Caco-2 (cell line): ENCODE data around the gene ZDHHC6. TPM values are rescaled to one million over a fixed set of nuclear protein-coding genes. Genes with fewer than 3 reads are reported as not detected.
A peak's percentile ranks its signal among the peaks of the same experiment; 100 is the strongest.

Source experiments
- BruUV-seq: library from RNA; stranded (reverse); fragments of 400-500 nt; replicated peaks from 2 replicates; lab custom pipeline; 2021; lab: Mats Ljungman, UMichigan
- CTCF ChIA-PET: fragments of 300-600 bp; sonication (Branson Sonifier 250); formaldehyde crosslinking; loops from one replicate; lab custom pipeline; 2022; ENCODE audit warnings: antibody characterized with exemption; lab: Charles Lee
- POLR2A ChIA-PET: fragments of 300-600 bp; sonication (Branson Sonifier 250); formaldehyde crosslinking; loops from one replicate; lab custom pipeline; 2022; ENCODE audit warnings: antibody characterized with exemption; lab: Charles Lee
- DNase-seq, 2 experiments: peaks; one replicate each; pipeline versions ENCODE4 v3.0.0 to v3.0.0-alpha.2; 2020 to 2022
- H3K27me3 ChIP-seq: replicated peaks from 2 replicates; pipeline ENCODE4 v1.6.0; 2011; ENCODE audit warnings: low read length; ENCODE audit not compliant: control insufficient read depth, insufficient read depth
- H3K36me3 ChIP-seq: 2 replicates; pipeline ENCODE4 v1.5.1; 2011; ENCODE audit warnings: low read length; ENCODE audit not compliant: control insufficient read depth, insufficient read depth
- H3K4me1 ChIP-seq: fragments of 250-450 bp; sonication (Bioruptor Pico); 2 replicates; pipeline ENCODE4 v1.5.1; 2020; ENCODE audit warnings: mild to moderate bottlenecking
- H3K4me3 ChIP-seq: 2 replicates; pipeline ENCODE4 v1.5.1; 2011; ENCODE audit warnings: low read depth, mild to moderate bottlenecking, control low read depth, low read length
- H3K9me3 ChIP-seq: fragments of 250-450 bp; sonication (Bioruptor Pico); 2 replicates; pipeline ENCODE4 v1.5.1; 2020; ENCODE audit warnings: mild to moderate bottlenecking, moderate library complexity
- H3K27ac Mint-ChIP-seq: one replicate; pipeline ENCODE4 v1.8.0; 2022; ENCODE audit warnings: mixed read lengths; ENCODE audit not compliant: unreplicated experiment
- H3K27me3 Mint-ChIP-seq: one replicate; pipeline ENCODE4 v1.8.0; 2022; ENCODE audit warnings: mixed read lengths; ENCODE audit not compliant: insufficient read depth, unreplicated experiment
- H3K36me3 Mint-ChIP-seq: one replicate; pipeline ENCODE4 v1.8.0; 2022; ENCODE audit warnings: mild to moderate bottlenecking, mixed read lengths; ENCODE audit not compliant: insufficient read depth, unreplicated experiment
- H3K4me1 Mint-ChIP-seq: one replicate; pipeline ENCODE4 v1.8.0; 2022; ENCODE audit warnings: low read depth, mixed read lengths; ENCODE audit not compliant: unreplicated experiment
- H3K4me3 Mint-ChIP-seq: one replicate; pipeline ENCODE4 v1.8.0; 2022; ENCODE audit warnings: mild to moderate bottlenecking, moderate library complexity, mixed read lengths; ENCODE audit not compliant: unreplicated experiment
- H3K9me3 Mint-ChIP-seq: one replicate; pipeline ENCODE4 v1.8.0; 2022; ENCODE audit warnings: mixed read lengths; ENCODE audit not compliant: unreplicated experiment
- intact Hi-C: fragments of 100-400 bp; cut with micrococcal nuclease; formaldehyde crosslinking; loops from one replicate; pipeline ENCODE4 v1.10.0; 2022; ENCODE audit not compliant: unreplicated experiment
- total RNA-seq: library from RNA; stranded (reverse); gene quantifications from 2 replicates; pipeline ENCODE4 v1.2.3, GENCODE V29; 2022
- TF ChIP-seq, protein P1 (sequence below), 2 experiments: fragments of 200-600 bp in 1 of 2; IDR thresholded peaks; 1 replicate in 1 of 2; 2 replicates in 1 of 2; pipeline versions ENCODE4 v1.5.1 to v1.8.0; 2011 to 2022; ENCODE audit warnings: antibody characterized with exemption in 1 of 2, control low read depth in 1 of 2, inconsistent platforms in 1 of 2, low read depth in 1 of 2, low read length in 1 of 2, mild to moderate bottlenecking in 1 of 2, moderate library complexity in 1 of 2; ENCODE audit not compliant: insufficient read depth in 1 of 2, severe bottlenecking in 1 of 2, unreplicated experiment in 1 of 2

ZDHHC6 gene
- total RNA-seq, 1 experiment from 2014 or later = 47.4 TPM

DNA sequence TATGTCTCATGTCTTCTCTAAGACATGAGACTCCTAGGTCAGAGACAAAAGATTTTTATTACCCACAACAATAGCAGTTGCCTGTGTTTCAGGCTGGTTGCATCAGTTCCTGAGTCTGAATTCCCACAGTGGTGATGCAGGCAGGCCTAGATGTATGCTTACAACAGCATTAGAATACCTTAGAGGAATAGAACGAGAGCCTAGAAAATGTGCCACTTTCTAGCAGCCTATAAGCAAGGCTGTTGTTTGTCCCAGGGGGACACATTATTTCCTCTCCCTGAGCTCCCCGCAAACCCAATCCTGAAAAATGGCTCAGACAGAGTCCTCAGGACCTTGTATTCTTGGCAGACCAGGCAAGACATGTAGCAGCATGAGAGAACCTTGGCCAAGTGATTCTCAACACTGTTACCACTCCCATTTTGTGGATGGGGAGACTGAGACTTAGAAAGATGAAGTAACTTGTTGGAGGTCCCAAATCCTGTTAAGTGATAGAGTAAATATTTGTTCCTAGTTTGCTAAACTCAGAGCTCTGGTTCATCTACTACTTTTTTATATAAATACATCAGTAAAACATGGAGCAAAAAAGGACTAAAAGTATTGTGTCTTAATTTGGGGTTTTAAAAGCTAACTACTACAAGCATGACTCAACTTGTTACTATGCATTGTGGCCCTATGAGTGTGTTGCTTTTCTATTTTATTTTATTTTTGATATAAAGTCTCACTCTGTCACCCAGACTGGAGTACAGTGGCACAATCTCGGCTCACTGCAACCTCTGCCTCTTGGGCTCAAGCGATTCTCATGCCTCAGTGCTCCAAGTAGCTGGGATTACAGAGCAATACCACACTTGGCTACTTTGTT, 14.5 kb upstream of the ZDHHC6 start:
- TF ChIP-seq, protein P1, sequence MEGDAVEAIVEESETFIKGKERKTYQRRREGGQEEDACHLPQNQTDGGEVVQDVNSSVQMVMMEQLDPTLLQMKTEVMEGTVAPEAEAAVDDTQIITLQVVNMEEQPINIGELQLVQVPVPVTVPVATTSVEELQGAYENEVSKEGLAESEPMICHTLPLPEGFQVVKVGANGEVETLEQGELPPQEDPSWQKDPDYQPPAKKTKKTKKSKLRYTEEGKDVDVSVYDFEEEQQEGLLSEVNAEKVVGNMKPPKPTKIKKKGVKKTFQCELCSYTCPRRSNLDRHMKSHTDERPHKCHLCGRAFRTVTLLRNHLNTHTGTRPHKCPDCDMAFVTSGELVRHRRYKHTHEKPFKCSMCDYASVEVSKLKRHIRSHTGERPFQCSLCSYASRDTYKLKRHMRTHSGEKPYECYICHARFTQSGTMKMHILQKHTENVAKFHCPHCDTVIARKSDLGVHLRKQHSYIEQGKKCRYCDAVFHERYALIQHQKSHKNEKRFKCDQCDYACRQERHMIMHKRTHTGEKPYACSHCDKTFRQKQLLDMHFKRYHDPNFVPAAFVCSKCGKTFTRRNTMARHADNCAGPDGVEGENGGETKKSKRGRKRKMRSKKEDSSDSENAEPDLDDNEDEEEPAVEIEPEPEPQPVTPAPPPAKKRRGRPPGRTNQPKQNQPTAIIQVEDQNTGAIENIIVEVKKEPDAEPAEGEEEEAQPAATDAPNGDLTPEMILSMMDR (IDR thresholded peaks at IDR 0.05; ENCODE audit: insufficient read depth in 1 of 2, low read depth in 1 of 2, low read length in 1 of 2, severe bottlenecking in 1 of 2, unreplicated experiment in 1 of 2) = no peak
- BruUV-seq = TSS peak; percentile 33
- POLR2A ChIA-PET = interaction anchor here (0.5 kb wide), 1 partner anchor 14 kb away, joined by 3 read pairs; the partner anchor contains the start of genes VTI1A and ZDHHC6
- no peaks in the 10 kb centered on the region for H3K27me3 ChIP-seq
- intact Hi-C loops = no loop called here
- CTCF ChIA-PET = interaction anchor here (0.9 kb wide), 1 partner anchor 11 kb away, joined by 3 read pairs; no protein-coding TSS in a partner anchor
- no peaks in the 10 kb centered on the region for H3K9me3 ChIP-seq
- no peaks in the 10 kb centered on the region for H3K36me3 ChIP-seq
- peak overlapping the region; percentile 78 for H3K27ac Mint-ChIP-seq
- peaks cover 24% of the 10 kb centered on the region for H3K36me3 Mint-ChIP-seq
- H3K4me3 ChIP-seq = no peak overlapping the region
- no peaks in the 10 kb centered on the region for H3K9me3 Mint-ChIP-seq
- H3K4me3 Mint-ChIP-seq = no peak overlapping the region
- H3K4me1 ChIP-seq = no peaks in the 10 kb centered on the region
- DNase-seq = peak in 1 of 2 experiments; percentile 71
- no peaks in the 10 kb centered on the region for H3K4me1 Mint-ChIP-seq
- no peaks in the 10 kb centered on the region for H3K27me3 Mint-ChIP-seq

DNA sequence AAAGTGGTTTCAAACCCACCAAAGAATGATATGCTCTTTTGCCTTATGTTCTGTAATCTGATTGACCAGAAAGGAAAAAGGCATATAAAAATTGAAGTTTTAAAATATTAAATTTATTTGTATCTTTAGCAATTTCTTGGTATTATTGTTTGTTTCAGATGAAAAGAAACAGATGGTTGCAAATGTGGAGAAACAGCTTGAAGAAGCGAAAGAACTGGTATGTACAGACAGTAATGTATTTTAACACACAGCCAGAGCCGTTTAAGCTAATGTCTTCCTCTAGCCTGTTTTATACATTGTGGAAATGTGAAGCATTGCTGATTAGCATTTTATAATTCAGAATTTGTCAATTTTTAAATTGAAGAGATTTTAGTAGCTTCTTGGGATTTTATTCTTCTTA, 13.7 kb upstream of the ZDHHC6 start:
- Mint-ChIP-seq H3K27ac (no peak overlapping the region), H3K27me3 (no peaks in the 10 kb centered on the region), H3K4me1 (no peaks in the 10 kb centered on the region), H3K36me3 (peaks cover 20% of the 10 kb centered on the region), H3K4me3 (no peak overlapping the region), H3K9me3 (no peaks in the 10 kb centered on the region)
- no peak overlapping the region for H3K4me3 ChIP-seq
- ChIA-PET CTCF (interaction anchor here (0.8 kb wide), 1 partner anchor 13 kb away, joined by 3 read pairs; the partner anchor contains the start of genes VTI1A and ZDHHC6), POLR2A (interaction anchor here (0.5 kb wide), 1 partner anchor 13 kb away, joined by 3 read pairs; the partner anchor contains the start of genes VTI1A and ZDHHC6)
- H3K36me3 ChIP-seq = no peaks in the 10 kb centered on the region
- TF ChIP-seq, protein P1 (IDR thresholded peaks at IDR 0.05; ENCODE audit: insufficient read depth in 1 of 2, low read depth in 1 of 2, low read length in 1 of 2, severe bottlenecking in 1 of 2, unreplicated experiment in 1 of 2) = no peak
- no peak for DNase-seq
- no TSS peak for BruUV-seq
- H3K9me3 ChIP-seq = no peaks in the 10 kb centered on the region
- intact Hi-C loops = no loop called here
- no peaks in the 10 kb centered on the region for H3K27me3 ChIP-seq
- H3K4me1 ChIP-seq = no peaks in the 10 kb centered on the region

DNA sequence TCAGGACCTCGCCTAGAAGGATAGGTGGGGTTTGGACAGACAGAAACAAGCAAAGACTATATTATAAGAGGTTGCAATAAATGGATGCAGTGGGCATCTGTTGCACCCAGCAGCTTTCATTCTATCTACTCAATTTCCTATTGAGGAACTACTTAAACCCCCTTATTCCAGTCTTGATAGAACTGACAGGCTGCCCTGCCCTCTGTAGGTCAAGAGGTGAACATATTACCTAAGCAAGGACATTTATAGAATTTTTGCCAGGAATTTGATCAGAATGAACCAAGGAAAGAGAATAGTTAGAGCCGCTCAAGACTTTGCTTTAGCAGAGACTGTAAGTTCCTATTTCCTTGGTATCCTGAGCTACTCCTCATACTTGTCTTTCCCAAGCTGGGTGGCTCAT, 9.8 kb upstream of the ZDHHC6 start:
- Histone ChIP-seq H3K4me1 (0 out of 2 replicates have a peak, but pooled peaks cover 5% of the 10 kb centered on the region), H3K36me3 (no peaks in the 10 kb centered on the region), H3K27me3 (no peaks in the 10 kb centered on the region), H3K4me3 (no peak overlapping the region), H3K9me3 (0 out of 2 replicates have a peak, but pooled peaks cover 4% of the 10 kb centered on the region)
- DNase-seq = peak in 1 of 2 experiments; percentile 15
- Mint-ChIP-seq H3K4me3 (no peak overlapping the region), H3K36me3 (no peaks in the 10 kb centered on the region), H3K27me3 (no peaks in the 10 kb centered on the region), H3K27ac (no peak overlapping the region), H3K4me1 (no peaks in the 10 kb centered on the region), H3K9me3 (no peaks in the 10 kb centered on the region)
- BruUV-seq = no TSS peak
- CTCF ChIA-PET = no interaction called here
- intact Hi-C loops = no loop called here
- POLR2A ChIA-PET = no interaction called here
- TF ChIP-seq, protein P1 (IDR thresholded peaks at IDR 0.05; ENCODE audit: insufficient read depth in 1 of 2, low read depth in 1 of 2, low read length in 1 of 2, severe bottlenecking in 1 of 2, unreplicated experiment in 1 of 2) = peak; percentile 43 to 44
